Sigmoid colon (tissue), 7 donors: ENCODE measurements around the gene GTF3A. TPM values are rescaled to one million over a fixed set of nuclear protein-coding genes. Genes with fewer than 3 reads are reported as not detected.

Experiments used
- DNase-seq: peaks from one replicate; pipeline ENCODE4 v3.0.0-alpha.2; 2019
- H3K27ac ChIP-seq, 4 donors: fragments of 200-600 bp; sonication (generic); one replicate each; pipeline ENCODE4 v1.5.1; 2016 to 2019; ENCODE audit warnings: mild to moderate bottlenecking in 1 of 4
- H3K27me3 ChIP-seq, 3 donors: fragments of 200-600 bp; sonication (generic); one replicate each; pipeline ENCODE4 v1.5.1; 2019; ENCODE audit warnings: mild to moderate bottlenecking in 1 of 3
- H3K36me3 ChIP-seq, 4 donors: fragments of 200-600 bp; sonication (generic); one replicate each; pipeline ENCODE4 v1.5.1; 2016 to 2019
- H3K4me1 ChIP-seq, 4 donors: fragments of 200-600 bp; sonication (generic); one replicate each; pipeline ENCODE4 v1.5.1; 2017 to 2019
- H3K4me3 ChIP-seq, 4 donors: fragments of 200-600 bp; sonication (generic); one replicate each; pipeline ENCODE4 v1.5.1; 2017 to 2019; ENCODE audit warnings: mild to moderate bottlenecking in 2 of 4, moderate library complexity in 1 of 4
- H3K9me3 ChIP-seq, 4 donors: fragments of 200-600 bp in 3 of 4; sonication (generic) in 3 of 4; one replicate each; pipeline versions ENCODE4 v1.5.1 to v1.6.1; 2013 to 2019
- EP300 ChIP-seq, 4 donors: sonication (generic); formaldehyde crosslinking; IDR thresholded peaks; one replicate each; pipeline ENCODE4 v1.6.1; 2017; ENCODE audit warnings: antibody characterized with exemption in 4 of 4
- POLR2A ChIP-seq, 2 donors: fragments of 450-650 bp; IDR thresholded peaks; one replicate each; pipeline ENCODE4 v1.6.1; 2016; ENCODE audit warnings: antibody characterized with exemption in 2 of 2, mild to moderate bottlenecking in 2 of 2, moderate library complexity in 2 of 2
- POLR2AphosphoS5 ChIP-seq, 4 donors: sonication (generic); formaldehyde crosslinking; IDR thresholded peaks; one replicate each; pipeline ENCODE4 v1.6.1; 2017; ENCODE audit warnings: antibody characterized with exemption in 4 of 4
- WGBS, 2 donors: extraction: QIAGEN DNeasy Blood & Tissue Kit; methylation state at CpG; one replicate each; pipeline ENCODE4 v1.1.7; 2013; 5-methylcytosine and 5-hydroxymethylcytosine counted together
- intact Hi-C: fragments of 100-400 bp; cut with DNase I; formaldehyde crosslinking; loops from one replicate; pipeline ENCODE4 v1.15.1; 2023
- polyA plus RNA-seq, 3 donors: library from polyadenylated mRNA; stranded (reverse); fragments of 200-250 nt; gene quantifications; one replicate each; pipeline ENCODE4 v1.2.3, GENCODE V29; 2013
- total RNA-seq, 4 donors: library from RNA; depleted of rRNA; stranded (reverse); fragments of >200 nt; gene quantifications; one replicate each; pipeline ENCODE4 v1.1.0, GENCODE V29; 2016
- TF ChIP-seq, protein P1 (sequence below), 4 experiments: fragments of 450-650 bp in 3 of 4; fragments of 200-600 bp in 1 of 4; IDR thresholded peaks; one replicate each; pipeline ENCODE4 v1.5.1; 2016 to 2019; ENCODE audit warnings: antibody characterized with exemption in 4 of 4, mild to moderate bottlenecking in 3 of 4, moderate library complexity in 2 of 4
- donor health status: healthy with polysubstance abuse.
- donor health status: Bipolar disorder and iron deficiency.
- donor health status: healthy.

Gene GTF3A
- total and polyA plus RNA-seq, 7 donors, result 76.3 to 172 (median 135) TPM

DNA sequence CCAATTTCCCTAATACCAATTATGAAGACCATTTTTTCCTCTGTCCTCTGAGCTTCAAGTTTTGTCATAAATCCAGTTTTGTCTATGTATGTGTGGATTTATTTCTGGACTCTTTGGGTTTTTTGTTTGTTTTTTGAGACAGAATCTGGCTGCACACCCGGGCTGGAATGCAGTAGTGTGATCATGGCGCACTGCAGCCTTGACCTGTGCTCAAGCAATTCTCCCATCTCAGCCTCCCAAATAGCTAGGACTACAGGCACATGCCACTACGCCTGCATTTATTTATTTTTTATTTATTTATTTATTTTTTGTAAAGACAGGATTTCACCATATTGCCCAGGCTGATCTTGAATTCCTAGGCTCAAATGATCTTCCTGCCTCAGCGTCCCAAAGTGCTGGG is 45.3 kb upstream of the GTF3A start:
- no peaks in the 10 kb centered on the region for H3K9me3 ChIP-seq
- H3K36me3 ChIP-seq, result no peaks in the 10 kb centered on the region
- no peak overlapping the region for H3K27ac ChIP-seq
- WGBS, 2 donors, result 72 to 86% methylated on average over 4 of the region's 4 CpGs
- peaks cover 0 to 10% (median 6%) of the 10 kb centered on the region in 4 donors for H3K4me1 ChIP-seq
- TF ChIP-seq POLR2AphosphoS5 (IDR thresholded peaks at IDR 0.05) (no peak), POLR2A (IDR thresholded peaks at IDR 0.05) (no peak), EP300 (IDR thresholded peaks at IDR 0.05) (no peak)
- TF ChIP-seq, protein P1, sequence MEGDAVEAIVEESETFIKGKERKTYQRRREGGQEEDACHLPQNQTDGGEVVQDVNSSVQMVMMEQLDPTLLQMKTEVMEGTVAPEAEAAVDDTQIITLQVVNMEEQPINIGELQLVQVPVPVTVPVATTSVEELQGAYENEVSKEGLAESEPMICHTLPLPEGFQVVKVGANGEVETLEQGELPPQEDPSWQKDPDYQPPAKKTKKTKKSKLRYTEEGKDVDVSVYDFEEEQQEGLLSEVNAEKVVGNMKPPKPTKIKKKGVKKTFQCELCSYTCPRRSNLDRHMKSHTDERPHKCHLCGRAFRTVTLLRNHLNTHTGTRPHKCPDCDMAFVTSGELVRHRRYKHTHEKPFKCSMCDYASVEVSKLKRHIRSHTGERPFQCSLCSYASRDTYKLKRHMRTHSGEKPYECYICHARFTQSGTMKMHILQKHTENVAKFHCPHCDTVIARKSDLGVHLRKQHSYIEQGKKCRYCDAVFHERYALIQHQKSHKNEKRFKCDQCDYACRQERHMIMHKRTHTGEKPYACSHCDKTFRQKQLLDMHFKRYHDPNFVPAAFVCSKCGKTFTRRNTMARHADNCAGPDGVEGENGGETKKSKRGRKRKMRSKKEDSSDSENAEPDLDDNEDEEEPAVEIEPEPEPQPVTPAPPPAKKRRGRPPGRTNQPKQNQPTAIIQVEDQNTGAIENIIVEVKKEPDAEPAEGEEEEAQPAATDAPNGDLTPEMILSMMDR (IDR thresholded peaks at IDR 0.05), result no peak
- DNase-seq, result no peak
- intact Hi-C loops, result loop anchor here (5.0 kb wide), 3 partner anchors 43 to 603 kb away; partner anchors contain the start of gene GTF3A
- H3K27me3 ChIP-seq, result peaks cover 0 to 17% (median 0%) of the 10 kb centered on the region in 3 donors
- H3K4me3 ChIP-seq, result no peak overlapping the region

DNA sequence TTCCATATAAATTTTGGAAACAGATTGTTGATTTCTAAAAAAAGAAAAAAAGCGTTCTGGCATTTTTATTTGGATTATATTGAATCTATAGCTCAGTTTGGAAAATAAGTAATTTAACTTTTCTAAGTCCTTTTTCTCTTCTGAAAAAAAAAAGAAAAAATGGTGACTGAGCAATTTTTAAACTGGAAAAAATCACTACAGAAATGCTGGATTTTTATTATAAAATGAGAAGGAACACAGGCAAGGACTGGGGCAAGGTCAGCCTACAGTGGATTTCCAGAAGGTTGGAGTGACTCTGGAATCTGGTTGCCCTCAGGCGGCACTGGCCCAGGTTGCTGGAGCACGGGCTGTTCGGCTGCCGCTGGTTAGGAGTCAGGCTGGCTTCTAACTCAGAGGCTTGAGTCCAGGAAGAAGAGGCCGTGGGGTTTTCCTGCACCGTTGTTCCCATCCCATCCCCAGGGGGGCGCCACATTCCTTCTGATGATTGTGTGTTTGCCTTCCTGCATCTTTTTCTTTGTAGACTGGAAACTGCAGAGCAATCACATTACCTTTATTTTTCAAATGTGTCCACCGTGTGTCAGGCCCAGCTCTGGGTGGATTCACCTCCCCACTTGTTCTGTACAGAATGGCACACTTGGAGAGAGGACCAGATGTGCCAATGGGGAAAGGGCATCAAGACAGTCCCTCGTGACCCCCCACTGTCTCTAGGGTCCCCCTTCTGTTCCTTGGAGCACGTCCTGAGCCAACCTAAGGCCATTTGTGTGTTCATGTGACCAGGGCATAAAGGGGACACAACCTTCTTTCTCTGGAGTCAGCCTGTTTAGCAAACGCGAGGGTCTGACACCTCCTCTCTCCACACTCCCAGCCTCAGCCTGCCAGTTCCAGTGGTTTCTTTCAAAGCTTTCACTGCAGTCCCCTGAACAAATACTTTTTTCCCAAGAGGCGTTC is 44.5 kb upstream of the GTF3A start:
- TF ChIP-seq POLR2AphosphoS5 (IDR thresholded peaks at IDR 0.05) (no peak), EP300 (IDR thresholded peaks at IDR 0.05) (no peak), POLR2A (IDR thresholded peaks at IDR 0.05) (no peak)
- TF ChIP-seq, protein P1 (IDR thresholded peaks at IDR 0.05), result peak in 3 of 4 experiments; percentile 34 to 37 (median 36)
- Histone ChIP-seq H3K4me3 (no peak overlapping the region), H3K9me3 (no peaks in the 10 kb centered on the region), H3K4me1 (peaks cover 0 to 8% (median 3%) of the 10 kb centered on the region in 4 donors), H3K36me3 (no peaks in the 10 kb centered on the region), H3K27ac (no peak overlapping the region), H3K27me3 (peaks cover 0 to 13% (median 0%) of the 10 kb centered on the region in 3 donors)
- intact Hi-C loops, result loop anchor here (5.0 kb wide), 3 partner anchors 42 to 602 kb away; partner anchors contain the start of gene GTF3A
- WGBS, 2 donors, result 37 to 44% methylated on average over 14 of the region's 14 CpGs
- DNase-seq, result no peak

DNA sequence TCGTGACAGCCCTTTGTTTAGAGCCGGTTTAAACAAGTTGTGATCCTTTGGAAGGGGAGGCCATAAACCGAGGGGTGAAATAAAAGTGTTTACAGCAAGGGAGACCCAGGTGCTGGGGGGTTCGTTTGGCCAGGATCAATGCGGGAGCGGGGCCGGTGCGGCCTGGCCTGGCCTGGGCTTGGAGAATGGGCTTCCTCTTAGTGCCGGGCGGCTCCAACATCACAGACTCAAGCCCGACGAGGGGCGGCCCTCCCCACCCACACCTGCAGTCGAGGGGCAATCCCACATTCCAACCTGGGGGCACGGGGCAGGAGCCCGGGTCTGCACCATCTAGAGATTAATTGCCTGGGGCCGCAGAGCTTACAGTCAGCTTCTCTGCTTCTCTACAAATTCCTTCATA is 42.8 kb upstream of the GTF3A start:
- intact Hi-C loops, result no loop called here
- Histone ChIP-seq H3K36me3 (no peaks in the 10 kb centered on the region), H3K4me3 (no peak overlapping the region), H3K9me3 (no peaks in the 10 kb centered on the region), H3K27ac (no peak overlapping the region), H3K4me1 (no peaks in the 10 kb centered on the region), H3K27me3 (peaks cover 0 to 13% (median 0%) of the 10 kb centered on the region in 3 donors)
- no peak for DNase-seq
- WGBS, 2 donors, result 77 to 81% methylated on average over 17 of the region's 17 CpGs
- TF ChIP-seq, protein P1 (IDR thresholded peaks at IDR 0.05), result no peak
- TF ChIP-seq POLR2AphosphoS5 (IDR thresholded peaks at IDR 0.05), result no peak

DNA sequence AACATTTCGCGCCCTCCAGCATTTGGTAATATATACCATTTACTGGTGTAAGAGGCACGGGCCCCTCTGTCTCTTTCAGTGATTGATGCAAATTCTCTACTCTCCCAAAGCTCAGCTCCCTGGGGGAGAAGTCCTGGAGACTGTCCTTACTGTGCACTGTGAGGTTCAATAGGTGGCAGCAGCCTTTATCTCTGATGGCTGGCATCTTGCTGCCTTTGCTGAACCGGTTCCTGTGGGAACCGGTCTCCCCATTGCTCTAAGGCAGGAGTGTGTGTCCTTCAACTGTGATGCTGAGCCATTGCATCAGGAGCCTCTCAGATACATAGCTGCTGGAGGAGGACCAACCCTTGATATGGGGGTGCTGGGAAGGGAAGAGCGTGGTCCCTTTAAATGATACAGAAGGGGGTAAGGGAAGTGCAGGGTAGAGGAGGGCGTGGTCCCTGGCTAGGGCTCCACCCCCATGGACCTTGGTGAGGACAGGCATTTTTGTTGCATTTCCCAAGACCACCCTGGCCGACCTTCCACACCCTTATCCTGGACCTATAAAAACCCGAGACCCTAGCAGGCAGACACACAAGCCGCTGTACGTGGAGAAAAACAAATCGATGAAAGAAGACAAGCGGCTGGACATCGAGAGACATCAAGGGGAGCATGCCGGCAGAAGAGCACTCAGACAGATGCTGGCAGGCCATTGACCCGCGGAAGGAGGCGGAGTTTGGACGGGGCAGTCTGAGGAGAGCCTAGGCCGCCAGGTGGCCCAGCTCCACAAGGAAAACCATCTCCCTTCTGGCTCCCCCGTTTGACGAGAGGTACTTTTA is 41.1 kb upstream of the GTF3A start:
- Histone ChIP-seq H3K4me1 (no peaks in the 10 kb centered on the region), H3K27me3 (peaks cover 0 to 13% (median 0%) of the 10 kb centered on the region in 3 donors), H3K4me3 (no peak overlapping the region), H3K9me3 (no peaks in the 10 kb centered on the region), H3K36me3 (no peaks in the 10 kb centered on the region), H3K27ac (no peak overlapping the region)
- no peak for DNase-seq
- 79 to 87% methylated on average over 22 of the region's 22 CpGs for WGBS, 2 donors
- TF ChIP-seq, protein P1 (IDR thresholded peaks at IDR 0.05), result no peak
- TF ChIP-seq POLR2A (IDR thresholded peaks at IDR 0.05) (no peak), EP300 (IDR thresholded peaks at IDR 0.05) (no peak), POLR2AphosphoS5 (IDR thresholded peaks at IDR 0.05) (no peak)
- intact Hi-C loops, result no loop called here
